Endodermal cell (in vitro differentiated cells): Measurements from ENCODE around the gene MICAL3. TPM values are rescaled to one million over a fixed set of nuclear protein-coding genes. Genes with fewer than 3 reads are reported as not detected.

Experiments
- DNase-seq: peaks from one replicate; pipeline ENCODE4 v3.0.0-alpha.2; 2017
- H3K27ac ChIP-seq: 2 replicates; pipeline ENCODE4 v1.5.1; 2013; ENCODE audit warnings: mild to moderate bottlenecking, low read depth, low read length, moderate library complexity
- H3K27me3 ChIP-seq: 2 replicates; pipeline ENCODE4 v1.6.1; 2013; ENCODE audit warnings: mild to moderate bottlenecking, low read length, moderate library complexity; ENCODE audit not compliant: insufficient read depth, control insufficient read depth, poor library complexity, severe bottlenecking
- H3K36me3 ChIP-seq: 2 replicates; pipeline ENCODE4 v1.7.0; 2013; ENCODE audit warnings: mild to moderate bottlenecking, low read length, moderate library complexity; ENCODE audit not compliant: control insufficient read depth, insufficient read depth
- H3K4me1 ChIP-seq: one replicate; pipeline ENCODE4 v1.7.0; 2013; ENCODE audit warnings: low read length; ENCODE audit not compliant: control insufficient read depth, insufficient read depth
- H3K4me3 ChIP-seq: 2 replicates; pipeline ENCODE4 v1.5.1; 2013; ENCODE audit warnings: mild to moderate bottlenecking, low read length, moderate library complexity
- H3K9ac ChIP-seq: 2 replicates; pipeline ENCODE4 v1.6.1; 2013; ENCODE audit warnings: mild to moderate bottlenecking, low read length, moderate library complexity; ENCODE audit not compliant: poor library complexity, severe bottlenecking; ENCODE audit errors: extremely low read depth
- H3K9me3 ChIP-seq: 2 replicates; pipeline ENCODE4 v1.6.1; 2013; ENCODE audit warnings: mild to moderate bottlenecking, low read length, moderate library complexity; ENCODE audit not compliant: control insufficient read depth
- H3K27ac Mint-ChIP-seq: 2 replicates; pipeline ENCODE4 v1.8.0; 2020; ENCODE audit warnings: mixed read lengths
- H3K27me3 Mint-ChIP-seq: 2 replicates; pipeline ENCODE4 v1.8.0; 2021; ENCODE audit warnings: mild to moderate bottlenecking, mixed read lengths; ENCODE audit not compliant: insufficient read depth
- H3K36me3 Mint-ChIP-seq: 2 replicates; pipeline ENCODE4 v1.8.0; 2020; ENCODE audit warnings: low read depth, mixed read lengths
- H3K4me1 Mint-ChIP-seq: 2 replicates; pipeline ENCODE4 v1.8.0; 2020; ENCODE audit warnings: mixed read lengths
- H3K4me3 Mint-ChIP-seq: 2 replicates; pipeline ENCODE4 v1.8.0; 2020; ENCODE audit warnings: mild to moderate bottlenecking, moderate library complexity, mixed read lengths
- H3K9me3 Mint-ChIP-seq: 2 replicates; pipeline ENCODE4 v1.8.0; 2020; ENCODE audit warnings: mild to moderate bottlenecking, mixed read lengths
- WGBS, 2 experiments: methylation state at CpG; one replicate each; pipeline versions ENCODE4 v1.1.5 to v1.1.7; 2013; ENCODE audit warnings: missing lambda C conversion rate in 2 of 2, mixed read lengths in 1 of 2; ENCODE audit not compliant: insufficient coverage in 1 of 2, insufficient read length in 1 of 2; 5-methylcytosine and 5-hydroxymethylcytosine counted together
- total RNA-seq, 2 donors: library from RNA; stranded (reverse); fragmentation: NEBNext Ultra II Directional in 1 of 2; extraction: Animal tissue kit (Norgen Biotek cat#: 25700) in 1 of 2; gene quantifications; 2 replicates in 1 of 2; 3 replicates in 1 of 2; pipeline ENCODE4 v1.2.1, GENCODE V29; 2021
- TF ChIP-seq, protein P1 (sequence below): fragments of 200-600 bp; sonication (generic); conservative IDR thresholded peaks from 2 replicates; pipeline ENCODE4 v1.5.0; 2021; ENCODE audit warnings: antibody characterized with exemption, mild to moderate bottlenecking

MICAL3 gene
- total RNA-seq, 2 donors from 2014 or later, result 42.8 to 48.1 TPM

DNA sequence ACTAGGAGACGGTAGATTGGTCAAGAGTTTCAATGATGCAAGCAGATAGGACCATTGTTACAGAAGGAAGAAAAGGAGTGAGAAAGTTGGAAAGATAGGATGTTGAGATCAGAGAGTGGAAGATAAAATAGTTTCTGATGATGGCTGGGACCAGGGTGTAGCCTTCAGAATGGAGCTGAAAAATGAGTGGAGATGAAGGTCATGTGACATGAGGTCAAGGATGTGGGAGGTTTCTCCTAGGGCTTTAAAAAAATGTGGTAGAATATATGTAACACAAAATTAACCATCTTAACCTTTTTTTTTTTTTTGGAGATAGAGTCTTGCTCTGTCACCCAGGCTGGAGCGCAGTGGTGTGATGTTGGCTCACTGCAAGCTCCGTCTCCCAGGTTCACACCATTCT is 35.1 kb upstream of the MICAL3 start:
- H3K27me3 ChIP-seq, result peaks cover 21% of the 10 kb centered on the region
- peaks cover 19% of the 10 kb centered on the region for H3K4me1 Mint-ChIP-seq
- no peaks in the 10 kb centered on the region for H3K4me1 ChIP-seq
- TF ChIP-seq, protein P1, sequence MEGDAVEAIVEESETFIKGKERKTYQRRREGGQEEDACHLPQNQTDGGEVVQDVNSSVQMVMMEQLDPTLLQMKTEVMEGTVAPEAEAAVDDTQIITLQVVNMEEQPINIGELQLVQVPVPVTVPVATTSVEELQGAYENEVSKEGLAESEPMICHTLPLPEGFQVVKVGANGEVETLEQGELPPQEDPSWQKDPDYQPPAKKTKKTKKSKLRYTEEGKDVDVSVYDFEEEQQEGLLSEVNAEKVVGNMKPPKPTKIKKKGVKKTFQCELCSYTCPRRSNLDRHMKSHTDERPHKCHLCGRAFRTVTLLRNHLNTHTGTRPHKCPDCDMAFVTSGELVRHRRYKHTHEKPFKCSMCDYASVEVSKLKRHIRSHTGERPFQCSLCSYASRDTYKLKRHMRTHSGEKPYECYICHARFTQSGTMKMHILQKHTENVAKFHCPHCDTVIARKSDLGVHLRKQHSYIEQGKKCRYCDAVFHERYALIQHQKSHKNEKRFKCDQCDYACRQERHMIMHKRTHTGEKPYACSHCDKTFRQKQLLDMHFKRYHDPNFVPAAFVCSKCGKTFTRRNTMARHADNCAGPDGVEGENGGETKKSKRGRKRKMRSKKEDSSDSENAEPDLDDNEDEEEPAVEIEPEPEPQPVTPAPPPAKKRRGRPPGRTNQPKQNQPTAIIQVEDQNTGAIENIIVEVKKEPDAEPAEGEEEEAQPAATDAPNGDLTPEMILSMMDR, result no peak
- no peak overlapping the region for H3K9ac ChIP-seq
- no peaks in the 10 kb centered on the region for H3K27me3 Mint-ChIP-seq
- no peaks in the 10 kb centered on the region for H3K9me3 ChIP-seq
- WGBS, 2 experiments, result 94 to 100% methylated on average over 3 of the region's 3 CpGs
- no peak for DNase-seq
- no peak overlapping the region for H3K27ac ChIP-seq
- H3K36me3 Mint-ChIP-seq, result no peaks in the 10 kb centered on the region
- no peak overlapping the region for H3K4me3 ChIP-seq
- no peaks in the 10 kb centered on the region for H3K36me3 ChIP-seq
- H3K27ac Mint-ChIP-seq, result no peak overlapping the region
- H3K4me3 Mint-ChIP-seq, result no peak overlapping the region
- no peaks in the 10 kb centered on the region for H3K9me3 Mint-ChIP-seq

DNA sequence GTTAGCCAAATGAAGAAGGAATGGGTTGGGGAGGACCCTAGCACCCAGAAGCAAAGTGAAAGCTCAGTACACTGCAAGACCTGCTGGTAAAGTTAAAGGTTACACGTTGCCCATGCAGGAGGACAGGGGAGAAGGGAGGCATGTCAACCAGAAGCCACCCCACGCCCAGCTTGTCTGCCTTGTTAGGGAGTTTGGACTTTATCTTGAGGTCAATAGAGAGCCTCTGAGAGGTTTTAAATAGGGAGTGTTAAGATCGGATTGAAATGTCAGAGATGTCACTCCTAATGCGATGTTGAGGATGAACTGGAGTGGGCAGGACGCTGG is 34.7 kb upstream of the MICAL3 start:
- H3K4me1 ChIP-seq, result no peaks in the 10 kb centered on the region
- Mint-ChIP-seq H3K4me3 (no peak overlapping the region), H3K36me3 (peaks cover under 1% of the 10 kb centered on the region), H3K4me1 (peaks cover 19% of the 10 kb centered on the region), H3K9me3 (peaks cover 3% of the 10 kb centered on the region), H3K27ac (no peak overlapping the region), H3K27me3 (no peaks in the 10 kb centered on the region)
- DNase-seq, result no peak
- H3K27ac ChIP-seq, result no peak overlapping the region
- H3K9me3 ChIP-seq, result no peaks in the 10 kb centered on the region
- H3K9ac ChIP-seq, result no peak overlapping the region
- H3K27me3 ChIP-seq, result peaks cover 21% of the 10 kb centered on the region
- WGBS, 2 experiments, result 89 to 93% methylated on average over 4 to 5 of the region's 5 CpGs
- no peaks in the 10 kb centered on the region for H3K36me3 ChIP-seq
- TF ChIP-seq, protein P1, result no peak
- no peak overlapping the region for H3K4me3 ChIP-seq

DNA sequence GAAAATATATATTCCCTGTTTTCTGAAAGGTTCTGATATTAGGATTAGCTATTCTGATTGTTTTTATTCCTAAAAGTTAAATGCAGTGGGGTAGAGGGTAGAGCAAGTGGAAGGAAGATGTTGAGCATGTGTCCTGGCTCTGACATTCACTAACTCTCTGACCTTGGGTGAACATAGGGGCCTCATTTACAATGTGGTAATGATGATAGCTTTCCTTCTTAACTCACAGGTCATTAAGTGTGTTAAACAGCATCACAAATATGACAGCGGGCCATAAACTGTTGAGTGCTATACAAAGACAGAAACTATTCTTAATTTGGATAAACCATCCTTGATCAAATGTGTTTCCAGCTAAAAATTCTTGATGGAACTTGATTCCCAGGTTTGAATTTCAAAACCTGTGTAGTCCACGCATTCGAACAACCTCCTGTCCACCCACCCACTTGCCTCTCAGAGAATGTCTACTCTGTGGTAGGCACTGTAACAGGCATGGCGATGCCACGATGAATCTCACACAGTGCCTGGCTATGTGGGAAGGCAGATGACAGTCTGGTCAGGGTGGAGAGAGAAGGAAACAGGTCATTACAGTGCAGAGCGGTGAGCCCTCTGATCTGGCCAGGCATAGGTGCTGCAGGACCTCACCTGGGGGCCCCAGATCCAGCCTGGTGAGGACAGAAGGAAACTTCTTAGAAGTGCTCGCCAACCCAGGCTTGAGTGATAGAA is 34.2 kb upstream of the MICAL3 start:
- no peak overlapping the region for H3K4me3 Mint-ChIP-seq
- H3K27ac ChIP-seq, result no peak overlapping the region
- H3K27me3 ChIP-seq, result peaks cover 21% of the 10 kb centered on the region
- no peak overlapping the region for H3K27ac Mint-ChIP-seq
- WGBS, 2 experiments, result 95 to 96% methylated on average over 5 to 7 of the region's 7 CpGs
- no peak overlapping the region for H3K4me3 ChIP-seq
- no peak for DNase-seq
- no peaks in the 10 kb centered on the region for H3K9me3 ChIP-seq
- peaks cover 6% of the 10 kb centered on the region for H3K9me3 Mint-ChIP-seq
- TF ChIP-seq, protein P1, result no peak
- no peaks in the 10 kb centered on the region for H3K36me3 ChIP-seq
- peaks cover 19% of the 10 kb centered on the region for H3K4me1 Mint-ChIP-seq
- no peak overlapping the region for H3K9ac ChIP-seq
- peaks cover 3% of the 10 kb centered on the region for H3K36me3 Mint-ChIP-seq
- H3K4me1 ChIP-seq, result no peaks in the 10 kb centered on the region
- H3K27me3 Mint-ChIP-seq, result peaks cover 2% of the 10 kb centered on the region
